ENCODE results near the gene RPL36.

The RPL36 gene

DNA sequence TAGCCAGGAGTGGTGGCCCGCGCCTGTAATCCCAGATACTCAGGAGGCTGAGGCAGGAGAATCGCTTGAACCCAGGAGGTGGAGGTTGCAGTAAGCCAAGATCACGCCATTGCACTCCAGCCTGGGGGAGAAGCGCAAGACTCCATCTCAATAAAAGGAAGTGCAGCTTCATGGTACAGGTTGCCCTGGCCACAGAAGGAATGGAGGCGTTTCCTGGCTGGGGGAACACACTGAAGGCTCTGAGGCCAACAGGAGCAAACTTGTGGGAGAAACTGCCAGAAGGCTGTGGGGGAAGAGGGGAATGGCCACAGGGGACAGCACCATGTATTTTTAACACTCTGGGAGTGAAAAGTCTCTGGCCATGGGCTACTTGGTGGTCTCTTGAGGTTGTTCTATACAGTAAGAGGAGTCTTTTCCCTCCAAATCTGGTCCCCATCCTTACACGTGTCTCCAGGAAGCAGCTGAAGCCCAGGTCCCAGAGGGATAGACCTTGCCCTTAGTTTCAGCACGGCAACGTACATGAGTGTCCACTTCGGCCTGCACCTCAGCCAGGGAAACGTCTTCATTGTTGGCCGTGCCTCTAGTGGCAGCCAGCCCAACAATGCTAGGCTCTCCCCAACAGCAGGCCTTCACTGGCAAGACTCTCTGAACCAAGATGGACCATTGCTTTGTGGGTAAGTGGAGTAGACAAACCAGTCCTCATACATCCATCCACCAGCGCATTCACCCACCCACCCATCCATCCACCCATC, 17.2 kb upstream of the RPL36 start:
- Histone ChIP-seq H3K36me3 (ENCODE audit: control insufficient read depth in 1 of 2, insufficient read depth in 2 of 2, low read length in 2 of 2) (peaks cover 12 to 28% of the 10 kb centered on the region in 2 donors), H3K9ac (ENCODE audit: low read depth in 1 of 2, low read length in 2 of 2) (no peak overlapping the region), H3K9me3 (ENCODE audit: control insufficient read depth in 1 of 2, low read length in 2 of 2) (no peaks in the 10 kb centered on the region), H3K27ac (ENCODE audit: low read depth, low read length) (no peak overlapping the region), H3K27me3 (ENCODE audit: control insufficient read depth in 1 of 2, insufficient read depth in 2 of 2, low read length in 2 of 2) (no peaks in the 10 kb centered on the region), H3K4me3 (ENCODE audit: low read depth in 1 of 2, low read length in 2 of 2) (no peak overlapping the region), H3K4me1 (ENCODE audit: control insufficient read depth in 1 of 2, insufficient read depth in 2 of 2, low read length in 2 of 2) (peaks cover 0 to 8% of the 10 kb centered on the region in 2 donors)

- Histone ChIP-seq H3K4me1 (ENCODE audit: control insufficient read depth in 1 of 2, insufficient read depth in 2 of 2, low read length in 2 of 2) (peaks cover 0 to 8% of the 10 kb centered on the region in 2 donors), H3K27ac (ENCODE audit: low read depth, low read length) (no peak overlapping the region), H3K36me3 (ENCODE audit: control insufficient read depth in 1 of 2, insufficient read depth in 2 of 2, low read length in 2 of 2) (peaks cover 12 to 29% of the 10 kb centered on the region in 2 donors), H3K9ac (ENCODE audit: low read depth in 1 of 2, low read length in 2 of 2) (no peak overlapping the region), H3K4me3 (ENCODE audit: low read depth in 1 of 2, low read length in 2 of 2) (no peak overlapping the region), H3K27me3 (ENCODE audit: control insufficient read depth in 1 of 2, insufficient read depth in 2 of 2, low read length in 2 of 2) (no peaks in the 10 kb centered on the region), H3K9me3 (ENCODE audit: control insufficient read depth in 1 of 2, low read length in 2 of 2) (no peaks in the 10 kb centered on the region)
These were observed 16.3 kb upstream of the RPL36 start for GRCh38 chr19:5673752-5674151.

DNA sequence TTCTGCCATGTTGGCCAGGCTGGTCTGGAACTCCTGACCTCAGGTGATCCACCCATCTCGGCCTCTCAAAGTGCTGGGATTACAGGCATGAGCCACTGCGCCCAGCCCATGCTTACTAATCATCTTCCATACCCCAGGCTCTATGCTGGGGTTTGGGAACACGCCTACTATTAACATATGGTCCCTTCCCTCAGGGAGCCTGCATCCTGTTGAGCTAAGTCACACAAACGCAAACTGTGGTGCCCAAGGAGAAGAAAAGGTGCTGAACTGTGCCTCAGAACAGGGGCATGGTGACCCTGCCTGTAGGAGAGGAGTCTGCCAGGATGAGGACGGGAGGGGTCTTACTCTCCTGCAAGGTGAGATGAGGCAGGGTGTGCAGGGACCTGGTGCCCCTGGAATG, 15.4 kb upstream of the RPL36 start:
- H3K9me3 ChIP-seq (ENCODE audit: control insufficient read depth in 1 of 2, low read length in 2 of 2): no peaks in the 10 kb centered on the region
- no peak overlapping the region for H3K4me3 ChIP-seq (ENCODE audit: low read depth in 1 of 2, low read length in 2 of 2)
- no peak overlapping the region for H3K27ac ChIP-seq (ENCODE audit: low read depth, low read length)
- H3K27me3 ChIP-seq (ENCODE audit: control insufficient read depth in 1 of 2, insufficient read depth in 2 of 2, low read length in 2 of 2): no peaks in the 10 kb centered on the region
- no peak overlapping the region for H3K9ac ChIP-seq (ENCODE audit: low read depth in 1 of 2, low read length in 2 of 2)
- H3K36me3 ChIP-seq (ENCODE audit: control insufficient read depth in 1 of 2, insufficient read depth in 2 of 2, low read length in 2 of 2): peaks cover 3 to 19% of the 10 kb centered on the region in 2 donors
- peaks cover 0 to 16% of the 10 kb centered on the region in 2 donors for H3K4me1 ChIP-seq (ENCODE audit: control insufficient read depth in 1 of 2, insufficient read depth in 2 of 2, low read length in 2 of 2)

DNA sequence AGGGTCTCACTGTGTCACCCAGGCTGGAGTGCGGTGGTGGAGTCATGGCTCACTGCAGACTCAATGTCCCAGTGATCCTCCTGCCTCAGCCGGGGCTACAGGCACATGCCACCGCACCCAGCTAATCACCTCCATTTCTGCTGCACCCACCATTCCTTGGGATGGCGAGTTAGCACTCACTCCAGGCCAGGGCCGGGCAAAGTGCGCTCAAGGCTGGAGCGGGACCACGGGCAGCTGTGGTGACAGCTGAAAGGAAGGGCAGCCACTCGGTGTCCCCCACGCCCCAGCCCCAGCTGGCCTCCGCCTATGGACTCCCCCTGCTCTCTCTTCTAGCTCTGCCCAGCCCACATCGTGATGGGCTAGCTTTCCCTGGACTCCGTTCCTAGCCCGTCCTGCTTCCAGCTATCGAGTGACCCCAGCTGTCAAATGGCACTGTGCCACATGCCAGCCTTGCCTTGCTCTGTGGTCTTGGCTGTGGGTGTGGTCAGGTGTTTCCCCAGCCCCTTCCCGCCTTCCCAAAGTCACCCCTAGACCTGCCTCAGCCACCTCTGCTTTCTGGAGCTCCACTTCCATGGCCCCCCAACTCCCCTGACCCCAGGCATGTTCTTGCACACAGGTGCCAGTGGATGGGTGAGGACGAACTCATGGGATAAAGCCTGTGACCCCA, 13.9 kb upstream of the RPL36 start:
- H3K9ac ChIP-seq (ENCODE audit: low read depth in 1 of 2, low read length in 2 of 2): no peak overlapping the region
- H3K36me3 ChIP-seq (ENCODE audit: control insufficient read depth in 1 of 2, insufficient read depth in 2 of 2, low read length in 2 of 2): peaks cover 0 to 16% of the 10 kb centered on the region in 2 donors
- no peak overlapping the region for H3K27ac ChIP-seq (ENCODE audit: low read depth, low read length)
- no peak overlapping the region for H3K4me3 ChIP-seq (ENCODE audit: low read depth in 1 of 2, low read length in 2 of 2)
- no peaks in the 10 kb centered on the region for H3K27me3 ChIP-seq (ENCODE audit: control insufficient read depth in 1 of 2, insufficient read depth in 2 of 2, low read length in 2 of 2)
- no peaks in the 10 kb centered on the region for H3K9me3 ChIP-seq (ENCODE audit: control insufficient read depth in 1 of 2, low read length in 2 of 2)
- H3K4me1 ChIP-seq (ENCODE audit: control insufficient read depth in 1 of 2, insufficient read depth in 2 of 2, low read length in 2 of 2): peaks cover 3 to 22% of the 10 kb centered on the region in 2 donors

GRCh38 chr19:5676772-5677105, 13.4 kb upstream of the RPL36 start:
- Histone ChIP-seq H3K27me3 (ENCODE audit: control insufficient read depth in 1 of 2, insufficient read depth in 2 of 2, low read length in 2 of 2) (peaks cover 0 to 3% of the 10 kb centered on the region in 2 donors), H3K4me1 (ENCODE audit: control insufficient read depth in 1 of 2, insufficient read depth in 2 of 2, low read length in 2 of 2) (peaks cover 5 to 22% of the 10 kb centered on the region in 2 donors), H3K9me3 (ENCODE audit: control insufficient read depth in 1 of 2, low read length in 2 of 2) (no peaks in the 10 kb centered on the region), H3K9ac (ENCODE audit: low read depth in 1 of 2, low read length in 2 of 2) (no peak overlapping the region), H3K27ac (ENCODE audit: low read depth, low read length) (no peak overlapping the region), H3K36me3 (ENCODE audit: control insufficient read depth in 1 of 2, insufficient read depth in 2 of 2, low read length in 2 of 2) (peaks cover 0 to 11% of the 10 kb centered on the region in 2 donors), H3K4me3 (ENCODE audit: low read depth in 1 of 2, low read length in 2 of 2) (no peak overlapping the region)

GRCh38 chr19:5677136-5677535, 13.0 kb upstream of the RPL36 start:
- H3K4me1 ChIP-seq (ENCODE audit: control insufficient read depth in 1 of 2, insufficient read depth in 2 of 2, low read length in 2 of 2): peaks cover 5 to 22% of the 10 kb centered on the region in 2 donors
- no peaks in the 10 kb centered on the region for H3K9me3 ChIP-seq (ENCODE audit: control insufficient read depth in 1 of 2, low read length in 2 of 2)
- no peak overlapping the region for H3K27ac ChIP-seq (ENCODE audit: low read depth, low read length)
- peaks cover 0 to 10% of the 10 kb centered on the region in 2 donors for H3K36me3 ChIP-seq (ENCODE audit: control insufficient read depth in 1 of 2, insufficient read depth in 2 of 2, low read length in 2 of 2)
- H3K9ac ChIP-seq (ENCODE audit: low read depth in 1 of 2, low read length in 2 of 2): no peak overlapping the region
- no peak overlapping the region for H3K4me3 ChIP-seq (ENCODE audit: low read depth in 1 of 2, low read length in 2 of 2)
- peaks cover 0 to 3% of the 10 kb centered on the region in 2 donors for H3K27me3 ChIP-seq (ENCODE audit: control insufficient read depth in 1 of 2, insufficient read depth in 2 of 2, low read length in 2 of 2)

DNA sequence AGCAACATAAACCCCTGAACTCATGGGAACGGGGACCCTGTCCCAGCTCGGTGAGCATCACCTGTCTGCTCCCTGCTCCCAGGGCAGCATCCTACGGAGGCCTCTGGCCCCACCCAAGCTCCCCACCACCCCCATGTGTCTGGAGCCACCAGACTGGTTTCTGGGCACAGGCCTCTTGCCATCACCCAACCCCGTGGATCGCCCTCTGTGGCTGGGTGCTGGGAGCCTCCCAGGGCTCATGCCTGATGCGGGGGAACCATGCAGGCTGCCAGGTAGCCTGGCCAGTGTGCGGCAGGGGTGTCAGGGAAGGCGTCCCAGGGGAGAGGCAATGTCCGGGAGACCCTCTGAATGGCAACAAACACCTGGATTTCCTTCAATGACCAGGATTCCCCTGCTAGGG, 12.5 kb upstream of the RPL36 start:
- peaks cover 0 to 3% of the 10 kb centered on the region in 2 donors for H3K27me3 ChIP-seq (ENCODE audit: control insufficient read depth in 1 of 2, insufficient read depth in 2 of 2, low read length in 2 of 2)
- H3K9ac ChIP-seq (ENCODE audit: low read depth in 1 of 2, low read length in 2 of 2): no peak overlapping the region

GRCh38 chr19:5678071-5678718, 11.9 kb upstream of the RPL36 start:
- Histone ChIP-seq H3K4me1 (ENCODE audit: control insufficient read depth in 1 of 2, insufficient read depth in 2 of 2, low read length in 2 of 2) (peaks cover 5 to 22% of the 10 kb centered on the region in 2 donors), H3K27ac (ENCODE audit: low read depth, low read length) (no peak overlapping the region)

More for the DNA sequence above, 12.5 kb upstream of the RPL36 start:
- H3K4me3 ChIP-seq (ENCODE audit: low read depth in 1 of 2, low read length in 2 of 2): no peak overlapping the region
- H3K4me1 ChIP-seq (ENCODE audit: control insufficient read depth in 1 of 2, insufficient read depth in 2 of 2, low read length in 2 of 2): peaks cover 5 to 22% of the 10 kb centered on the region in 2 donors
- no peak overlapping the region for H3K27ac ChIP-seq (ENCODE audit: low read depth, low read length)
- peaks cover 0 to 10% of the 10 kb centered on the region in 2 donors for H3K36me3 ChIP-seq (ENCODE audit: control insufficient read depth in 1 of 2, insufficient read depth in 2 of 2, low read length in 2 of 2)
- no peaks in the 10 kb centered on the region for H3K9me3 ChIP-seq (ENCODE audit: control insufficient read depth in 1 of 2, low read length in 2 of 2)

GRCh38 chr19:5679289-5680083, 10.6 kb upstream of the RPL36 start:
- peak overlapping the region; percentile 94 to 99 for H3K4me3 ChIP-seq (ENCODE audit: low read depth in 1 of 2, low read length in 2 of 2)
- H3K27ac ChIP-seq (ENCODE audit: low read depth, low read length): peak overlapping the region; percentile 57
- H3K9ac ChIP-seq (ENCODE audit: low read depth in 1 of 2, low read length in 2 of 2): peak overlapping the region; percentile 95 to 98
- H3K36me3 ChIP-seq (ENCODE audit: control insufficient read depth in 1 of 2, insufficient read depth in 2 of 2, low read length in 2 of 2): peaks cover 0 to 6% of the 10 kb centered on the region in 2 donors
- H3K4me1 ChIP-seq (ENCODE audit: control insufficient read depth in 1 of 2, insufficient read depth in 2 of 2, low read length in 2 of 2): peaks cover 5 to 22% of the 10 kb centered on the region in 2 donors
- H3K9me3 ChIP-seq (ENCODE audit: control insufficient read depth in 1 of 2, low read length in 2 of 2): no peaks in the 10 kb centered on the region
- peaks cover 0 to 3% of the 10 kb centered on the region in 2 donors for H3K27me3 ChIP-seq (ENCODE audit: control insufficient read depth in 1 of 2, insufficient read depth in 2 of 2, low read length in 2 of 2)

More at GRCh38 chr19:5678071-5678718, 11.9 kb upstream of the RPL36 start:
- H3K9ac ChIP-seq (ENCODE audit: low read depth in 1 of 2, low read length in 2 of 2): no peak overlapping the region
- no peak overlapping the region for H3K4me3 ChIP-seq (ENCODE audit: low read depth in 1 of 2, low read length in 2 of 2)
- no peaks in the 10 kb centered on the region for H3K9me3 ChIP-seq (ENCODE audit: control insufficient read depth in 1 of 2, low read length in 2 of 2)
- H3K27me3 ChIP-seq (ENCODE audit: control insufficient read depth in 1 of 2, insufficient read depth in 2 of 2, low read length in 2 of 2): peaks cover 0 to 3% of the 10 kb centered on the region in 2 donors
- H3K36me3 ChIP-seq (ENCODE audit: control insufficient read depth in 1 of 2, insufficient read depth in 2 of 2, low read length in 2 of 2): peaks cover 0 to 6% of the 10 kb centered on the region in 2 donors
